Activated T-helper 1 cell treated with anti-CD3 and anti-CD28 coated beads, Interleukin-2, amount 50 U/mL, for 16 hours (primary cell): Measurements from ENCODE around the gene ASTN2.
"Not testable (repeated sequence)": the region's sequence is repeated elsewhere in the genome, so short reads cannot be mapped to it uniquely, and the experiment has no call there.

Source experiments
- DNase-seq, 2 donors: peaks; one replicate each; pipeline ENCODE4 v3.0.0-alpha.2; 2020; ENCODE audit warnings: low read depth in 1 of 2, low spot score in 1 of 2

ASTN2 gene

DNA sequence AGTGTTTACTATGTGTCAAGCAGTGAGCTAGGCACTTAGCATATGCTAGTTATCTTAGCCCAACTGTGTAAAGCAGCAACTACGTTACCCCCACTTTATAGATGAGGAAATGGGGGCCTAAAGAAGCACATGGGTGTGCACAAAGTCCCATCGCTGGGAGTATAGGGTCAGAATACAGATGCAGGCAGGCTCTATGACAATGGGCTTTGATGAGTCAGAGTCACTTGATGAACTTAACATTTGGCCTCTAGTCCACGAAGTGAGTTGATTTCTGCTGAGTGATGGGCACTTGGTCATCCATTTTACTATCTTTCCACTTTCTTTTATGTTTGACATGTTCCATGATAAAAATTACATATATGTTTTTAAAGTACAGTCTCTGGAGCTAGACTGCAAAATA, 523.4 kb downstream of the ASTN2 start:
- no peak for DNase-seq

DNA sequence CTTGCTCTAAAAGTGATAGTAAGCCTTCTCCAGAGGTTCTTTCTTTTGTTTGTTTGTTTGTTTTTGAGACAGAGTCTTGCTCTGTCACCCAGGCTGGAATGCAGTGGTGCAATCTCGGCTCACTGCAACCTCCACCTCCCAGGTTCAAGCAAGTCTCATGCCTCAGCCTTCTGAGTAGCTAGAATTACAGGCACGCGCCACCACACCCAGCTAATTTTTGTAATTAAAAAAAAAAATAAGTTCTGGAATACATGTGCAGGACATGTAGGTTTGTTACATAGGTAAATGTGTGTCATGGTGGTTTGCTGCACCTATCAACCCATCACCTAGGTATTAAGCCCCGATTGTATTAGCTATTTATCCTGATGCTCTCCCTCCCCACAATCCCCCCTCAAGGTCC, 526.4 kb downstream of the ASTN2 start:
- not testable (repeated sequence) for DNase-seq

DNA sequence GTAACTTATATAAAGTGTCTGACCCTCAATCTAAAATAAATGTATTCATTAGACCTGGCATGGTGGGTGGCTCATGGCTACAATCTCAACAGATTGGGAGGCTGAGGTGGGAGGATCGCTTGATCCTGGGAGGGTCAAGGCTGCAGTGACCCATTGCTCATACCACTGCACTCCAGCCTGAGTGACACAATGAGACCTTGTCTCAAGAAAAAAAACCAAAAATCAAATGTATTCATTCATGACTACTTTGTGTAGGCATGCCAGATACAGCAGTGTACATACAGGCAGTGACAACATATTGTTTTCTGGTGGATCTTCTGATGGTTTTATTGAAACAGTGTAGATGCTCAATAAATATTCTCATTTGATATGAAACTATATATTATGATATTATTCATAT, 526.8 kb downstream of the ASTN2 start:
- no peak for DNase-seq

DNA sequence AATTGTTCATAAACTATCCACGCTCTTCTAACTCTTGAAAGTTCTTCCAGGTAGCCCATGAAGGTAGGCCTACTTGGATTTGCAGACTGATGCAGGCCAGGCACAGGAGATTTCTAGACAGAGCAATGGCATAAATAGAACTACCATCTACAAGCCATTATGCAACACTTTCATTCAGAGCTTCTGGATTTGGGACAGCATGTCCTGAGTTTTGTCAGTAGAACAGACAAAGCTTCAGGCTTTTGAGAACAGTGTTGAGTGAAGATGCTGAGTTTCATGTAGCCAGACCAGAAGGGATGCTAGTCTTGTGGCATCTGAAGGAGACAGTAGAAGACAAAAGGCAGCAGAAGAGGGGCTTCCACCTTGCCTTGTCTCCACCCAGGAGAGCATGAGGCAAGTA, 531.2 kb downstream of the ASTN2 start:
- no peak for DNase-seq

DNA sequence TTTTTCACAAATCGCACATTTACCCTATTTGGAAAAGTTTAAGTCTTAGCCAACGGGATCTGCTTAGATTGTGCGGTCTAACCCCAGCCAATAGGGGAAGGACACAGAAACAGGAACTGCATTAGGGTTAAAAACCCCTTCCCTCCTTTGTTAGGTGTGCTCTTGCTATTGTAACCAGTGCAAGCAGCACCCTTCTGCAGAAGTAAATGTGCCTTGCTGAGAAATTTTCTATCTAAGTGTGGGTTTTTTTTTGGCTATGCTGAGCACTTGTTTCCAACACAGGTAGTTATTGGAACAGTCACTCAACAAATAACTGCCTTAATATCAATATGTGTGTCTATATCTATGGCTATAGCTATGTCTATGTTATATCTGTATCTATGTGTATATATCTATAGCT, 537.8 kb downstream of the ASTN2 start:
- no peak for DNase-seq

DNA sequence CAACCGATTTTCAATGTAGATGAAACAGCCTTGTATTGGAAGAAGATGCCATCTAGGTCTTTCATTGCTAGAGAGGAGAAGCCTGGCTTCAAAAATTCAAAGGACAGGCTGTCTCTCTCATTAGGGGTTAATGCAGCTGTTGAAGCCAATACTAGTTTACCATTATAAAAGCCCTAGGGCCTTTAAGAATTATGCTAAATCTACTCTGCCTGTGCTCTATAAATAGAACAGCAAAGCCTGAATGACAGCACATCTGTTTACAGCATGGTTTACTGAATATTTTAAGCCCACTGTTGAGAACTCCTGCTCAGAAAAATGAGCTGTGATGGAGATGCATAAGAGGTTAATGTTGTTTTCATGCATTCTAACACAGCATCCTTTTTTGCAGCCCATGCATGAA, 539.3 kb downstream of the ASTN2 start:
- DNase-seq: no peak

DNA sequence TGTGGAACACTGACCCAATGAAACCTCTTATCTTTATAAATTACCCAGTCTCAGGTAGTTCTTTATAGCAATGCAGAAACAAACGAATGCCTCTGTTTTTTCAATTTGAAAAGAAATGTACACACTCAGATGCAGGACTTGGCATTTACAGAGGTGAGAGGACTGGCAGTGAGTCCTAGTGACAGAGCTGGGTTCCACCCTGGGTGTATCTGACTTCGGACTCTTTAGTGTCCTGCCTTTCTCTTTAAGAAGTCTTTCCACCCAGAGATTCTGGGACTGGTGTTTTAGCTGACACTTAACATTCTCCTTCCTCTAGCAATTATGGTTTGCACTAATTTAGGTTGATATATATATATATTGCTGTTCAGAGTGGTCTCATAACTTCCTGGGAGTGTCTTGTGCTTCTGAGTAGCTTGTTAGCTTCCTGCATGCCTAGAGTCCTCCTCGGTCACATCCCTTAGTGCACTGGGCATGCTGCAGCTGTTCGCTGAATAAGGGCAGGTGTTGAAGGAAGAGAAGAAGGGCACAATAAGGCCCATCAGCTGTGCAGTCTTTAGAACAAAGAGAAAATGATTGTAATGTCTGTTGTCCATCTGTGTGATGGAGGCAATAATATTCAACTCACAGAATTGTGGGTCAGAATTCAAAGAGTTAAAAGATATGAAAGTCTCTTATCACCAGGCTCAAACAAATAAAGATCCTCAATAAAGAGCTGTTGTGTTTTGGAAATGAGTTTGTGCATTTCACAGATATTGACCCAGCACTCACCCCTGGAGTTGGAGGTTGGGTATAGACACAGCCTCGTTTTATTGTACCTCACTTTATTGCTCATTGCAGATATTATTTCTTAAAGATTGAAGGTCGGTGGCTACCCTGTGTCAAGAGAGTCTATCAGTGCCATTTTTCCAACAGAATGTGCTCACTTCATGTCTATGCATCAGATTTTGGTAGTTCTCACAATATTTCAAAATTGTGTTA, 540.6 kb downstream of the ASTN2 start:
- no peak for DNase-seq

DNA sequence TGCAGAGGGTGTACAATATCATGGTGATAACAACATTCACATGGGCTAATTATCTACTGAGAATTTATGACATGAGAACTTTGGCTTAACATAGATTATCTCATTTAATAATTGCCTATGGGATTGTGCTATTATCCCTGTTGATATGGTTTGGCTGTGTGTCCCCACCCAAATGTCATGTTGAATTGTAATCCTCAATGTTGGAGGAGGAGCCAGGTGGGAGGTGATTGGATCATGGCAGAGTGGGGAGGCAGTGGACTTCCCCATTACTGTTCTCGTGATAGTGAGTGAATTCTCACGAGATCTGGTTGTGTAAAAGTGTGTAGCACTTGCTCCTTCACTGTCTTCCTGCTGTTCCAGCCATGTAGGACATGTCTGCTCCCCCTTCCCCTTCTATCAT, 541.4 kb downstream of the ASTN2 start:
- no peak for DNase-seq

DNA sequence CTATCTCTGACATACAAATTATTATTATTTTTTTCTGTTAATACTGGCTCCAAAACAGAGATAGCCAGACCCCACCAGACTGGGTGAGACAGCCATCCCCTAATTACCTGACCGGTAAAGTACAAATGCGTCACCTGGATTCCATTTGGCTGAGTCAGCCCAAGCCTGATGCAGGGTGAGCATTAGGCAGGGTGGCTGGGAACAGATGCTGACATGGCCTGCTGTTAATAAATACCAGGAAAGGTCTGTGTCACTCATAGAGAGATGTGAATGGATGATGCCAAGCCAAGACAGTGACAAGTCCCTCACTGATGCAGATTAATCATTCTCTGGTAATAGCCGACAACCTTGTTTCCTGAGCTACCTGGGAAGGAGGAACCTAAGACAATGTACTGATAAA, 544.3 kb downstream of the ASTN2 start:
- DNase-seq: no peak

DNA sequence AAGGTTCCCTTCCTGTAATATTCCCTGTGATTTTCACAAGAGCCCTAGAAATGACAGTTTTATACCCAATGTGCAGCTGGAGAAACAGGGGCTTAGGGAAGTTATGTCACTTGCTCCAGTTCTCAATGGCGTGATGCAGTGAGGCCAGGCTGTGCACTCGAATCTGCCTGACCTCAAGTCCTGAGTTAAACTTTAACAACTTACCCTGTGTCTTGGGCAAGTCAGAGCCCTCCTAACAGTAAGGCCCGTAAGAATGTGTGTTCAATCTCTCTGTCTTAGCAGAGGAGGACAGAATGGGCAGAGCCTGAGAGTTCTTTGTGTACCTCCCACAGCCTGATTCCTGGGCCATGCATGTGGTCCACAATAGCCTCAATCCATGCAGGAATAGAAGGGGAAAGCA, 546.7 kb downstream of the ASTN2 start:
- no peak for DNase-seq

DNA sequence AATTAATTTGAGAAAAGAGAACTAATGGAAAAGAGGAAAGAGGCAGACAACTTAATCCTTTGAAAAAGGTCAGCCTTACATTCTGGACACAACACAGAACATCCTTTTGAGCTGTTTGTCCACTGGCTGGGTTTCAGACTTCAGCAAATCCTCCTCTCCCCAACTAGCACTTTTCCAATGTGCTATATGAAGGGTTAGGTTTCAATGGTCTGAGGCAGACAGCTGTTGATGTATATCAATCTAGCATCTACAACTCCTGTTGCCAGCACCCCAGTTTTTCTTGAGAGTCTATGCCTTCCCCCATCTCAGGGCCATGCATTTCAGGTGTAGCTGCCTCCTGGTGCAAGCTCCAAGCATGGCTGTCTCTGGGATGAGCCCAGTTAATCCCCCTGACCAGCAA, 553.5 kb downstream of the ASTN2 start:
- no peak for DNase-seq

DNA sequence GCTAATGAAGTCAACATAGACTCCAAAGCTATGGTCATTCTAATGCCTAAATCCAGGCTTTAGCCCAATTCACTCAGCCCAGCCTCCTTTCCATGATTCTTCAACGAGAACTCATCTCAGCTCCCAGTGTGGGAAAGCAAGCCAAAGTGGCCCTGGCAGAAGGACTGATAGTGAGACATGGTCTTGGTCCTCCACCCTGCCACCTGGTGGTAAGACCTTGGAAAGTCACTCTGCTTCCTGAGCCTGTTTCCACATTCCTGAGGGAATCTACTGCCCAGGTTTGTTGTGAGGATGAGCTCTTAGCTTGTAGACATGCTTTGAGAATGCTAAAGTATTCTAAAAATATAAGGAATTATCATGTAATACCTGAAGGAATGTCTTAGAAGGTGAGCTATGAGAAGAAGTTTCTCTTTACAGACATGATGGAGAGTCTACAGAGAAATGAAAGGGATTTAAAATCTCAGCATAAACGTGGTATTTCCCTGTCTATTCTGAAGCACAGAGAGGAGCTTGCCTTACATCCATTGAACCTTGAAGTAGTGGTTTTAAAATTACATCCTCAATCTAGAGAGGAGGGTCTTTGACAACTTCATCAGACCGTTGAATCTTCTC, 554.2 kb downstream of the ASTN2 start:
- DNase-seq: no peak

DNA sequence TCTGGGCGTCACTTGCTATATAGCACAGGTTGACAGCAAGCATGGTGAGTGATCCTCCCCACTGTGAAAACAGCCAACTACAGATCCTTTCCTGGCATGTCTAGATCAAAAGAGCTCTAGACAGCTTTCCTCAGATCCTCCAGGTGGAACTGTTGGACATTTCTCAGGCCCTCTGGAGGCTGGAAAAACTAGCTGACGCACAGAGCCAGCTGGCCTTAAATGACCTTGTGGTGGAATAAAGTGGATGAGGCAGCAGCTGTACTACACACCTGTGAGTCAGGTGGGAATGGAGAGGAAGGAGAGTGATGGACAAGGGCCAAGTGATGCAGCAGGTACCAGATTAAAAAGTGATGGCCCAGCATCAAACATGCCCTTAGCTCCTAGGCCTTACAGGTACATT, 555.1 kb downstream of the ASTN2 start:
- no peak for DNase-seq

DNA sequence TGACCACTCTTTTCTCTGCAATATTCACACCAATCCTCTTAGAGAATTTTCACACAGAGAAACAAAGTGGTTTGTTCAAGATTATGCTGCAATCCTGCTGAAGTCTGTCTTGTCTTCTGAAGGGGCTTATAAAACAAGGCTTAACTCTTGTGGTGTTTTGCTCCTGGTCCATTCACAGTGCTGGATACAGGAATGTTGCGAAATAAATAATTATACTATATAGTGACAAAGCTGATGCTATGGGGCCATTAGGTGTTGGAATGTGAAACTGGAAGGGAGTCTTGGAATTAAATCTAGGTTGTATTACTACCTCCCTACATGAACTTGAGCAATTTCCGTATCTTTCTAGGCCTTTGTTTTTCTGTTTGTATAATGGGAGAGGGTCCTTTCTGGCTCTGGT, 557.5 kb downstream of the ASTN2 start:
- DNase-seq: no peak

DNA sequence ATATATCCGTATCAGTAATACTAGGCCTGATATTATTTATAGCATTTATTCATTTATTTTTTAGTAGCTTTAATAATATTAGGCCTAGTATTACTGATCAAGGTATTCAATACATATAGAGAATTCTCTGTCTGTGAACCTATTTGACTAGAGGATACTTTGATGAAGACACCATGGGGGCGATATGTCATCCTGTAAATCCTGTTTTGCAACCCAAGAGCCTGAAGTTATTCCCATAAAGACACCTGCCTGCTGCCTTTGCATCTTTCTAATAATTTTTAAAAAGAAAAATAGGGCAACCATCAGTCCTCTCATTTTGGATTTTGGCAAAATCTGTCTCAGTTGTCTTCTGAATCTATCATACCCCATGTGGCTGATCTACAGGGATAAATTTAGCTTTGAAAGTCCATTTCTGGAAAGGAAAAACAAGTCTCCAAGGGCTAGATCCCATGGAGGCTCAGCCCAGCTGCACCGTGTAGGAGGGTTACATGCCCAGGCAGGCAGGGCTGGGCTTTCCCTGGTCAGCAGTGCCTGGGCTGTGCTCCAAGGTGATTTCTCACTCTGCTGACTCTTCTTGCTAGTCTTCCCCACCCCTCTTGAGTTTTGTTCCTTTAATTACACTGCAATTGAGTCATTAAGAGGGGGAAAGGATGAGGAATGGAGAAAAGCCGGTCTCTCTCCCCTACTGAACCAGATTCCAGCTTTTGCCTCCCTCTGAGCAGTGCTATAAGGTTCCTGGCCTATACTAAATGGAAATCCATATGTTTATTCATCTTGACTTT, 558.8 kb downstream of the ASTN2 start:
- no peak for DNase-seq

DNA sequence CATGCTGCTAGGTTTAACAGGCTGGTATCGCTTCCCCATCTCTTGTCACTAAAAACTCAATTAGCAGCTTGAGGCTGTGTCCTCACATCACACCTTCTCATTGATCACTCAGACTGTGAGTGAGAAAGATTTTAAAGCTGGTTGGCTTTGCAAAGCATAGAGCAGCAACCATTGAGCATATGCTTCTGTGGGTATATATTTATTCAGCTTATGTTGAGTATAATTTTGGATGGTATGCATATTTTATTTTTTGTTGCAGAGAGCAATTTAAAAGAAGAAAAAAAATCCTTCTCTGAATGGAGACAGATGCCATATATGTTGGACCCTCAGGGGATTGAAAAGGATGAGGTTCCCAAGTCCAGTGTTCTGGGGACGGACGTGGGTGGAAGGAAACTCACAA, 565.1 kb downstream of the ASTN2 start:
- no peak for DNase-seq

DNA sequence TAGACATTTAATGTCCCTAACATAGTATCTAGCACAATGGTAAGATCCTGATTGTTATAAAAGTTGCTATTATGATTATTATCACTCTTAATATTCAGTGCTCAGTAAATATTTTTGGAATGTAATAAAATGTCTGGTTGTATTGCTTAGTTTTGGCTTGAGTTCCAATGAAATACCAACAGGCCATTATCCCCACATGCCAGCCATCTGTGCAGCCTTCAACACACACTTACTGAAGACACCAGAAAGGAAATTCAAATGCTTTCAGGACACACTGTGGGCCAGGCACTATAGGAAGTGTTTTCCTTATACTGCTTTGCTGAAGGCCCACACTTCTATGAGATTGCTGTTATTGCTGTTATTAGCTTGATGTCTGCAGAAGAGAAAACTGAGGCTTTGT, 570.2 kb downstream of the ASTN2 start:
- DNase-seq: no peak

DNA sequence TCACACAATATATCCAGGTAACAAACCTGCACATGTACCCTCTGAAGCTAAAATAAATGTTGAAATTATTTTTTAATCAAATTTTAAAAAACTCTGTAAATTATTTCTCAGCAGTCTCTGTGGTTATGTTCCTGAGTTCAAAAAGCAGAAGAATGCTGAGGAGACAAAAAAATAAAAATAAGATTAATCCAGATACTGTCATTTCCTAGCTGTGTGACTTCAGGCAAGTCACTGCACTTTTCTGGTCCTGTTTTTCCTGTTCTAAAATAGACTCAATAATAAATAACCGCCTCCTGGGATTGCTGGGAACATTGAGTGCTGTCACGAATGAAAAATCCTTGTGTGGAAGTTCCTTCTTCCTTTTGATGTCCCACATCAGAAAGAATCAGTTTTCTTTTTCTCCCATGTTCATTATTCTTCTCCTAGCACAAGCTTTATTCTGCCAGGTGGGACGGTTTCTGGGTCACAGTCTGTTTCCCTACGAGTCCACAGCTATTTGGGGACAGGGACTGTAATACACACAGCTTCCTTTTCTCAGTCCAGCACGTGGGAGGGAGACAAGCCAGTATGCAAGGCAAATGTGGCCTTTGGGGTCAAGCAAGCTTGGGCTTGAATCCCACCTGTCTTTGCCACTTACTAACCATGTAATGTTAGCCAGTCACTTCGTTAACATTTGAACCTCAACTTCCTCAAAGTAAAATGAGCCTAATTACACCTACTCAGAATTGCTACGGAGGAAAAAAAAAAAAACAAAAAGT, 570.8 kb downstream of the ASTN2 start:
- no peak for DNase-seq

DNA sequence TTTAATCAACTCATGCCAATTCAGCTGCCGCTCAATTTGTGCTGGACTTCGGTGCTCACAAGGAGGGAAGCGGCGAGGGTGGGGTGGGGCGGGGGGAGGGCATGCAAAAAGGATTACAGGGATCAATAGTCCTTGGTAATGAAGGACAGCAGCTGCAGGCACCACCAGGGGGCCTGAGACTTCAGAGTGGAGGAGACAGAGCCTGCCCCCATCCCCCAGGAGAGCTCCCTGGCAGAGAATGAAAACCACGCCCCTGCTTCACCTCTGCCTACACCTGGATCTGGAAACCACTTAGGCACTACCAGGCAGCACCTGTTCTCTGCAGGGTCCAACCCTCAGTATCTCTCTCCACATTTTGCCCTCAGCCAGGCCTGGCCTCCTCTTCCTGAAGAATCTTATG, 572.2 kb downstream of the ASTN2 start:
- no peak for DNase-seq

DNA sequence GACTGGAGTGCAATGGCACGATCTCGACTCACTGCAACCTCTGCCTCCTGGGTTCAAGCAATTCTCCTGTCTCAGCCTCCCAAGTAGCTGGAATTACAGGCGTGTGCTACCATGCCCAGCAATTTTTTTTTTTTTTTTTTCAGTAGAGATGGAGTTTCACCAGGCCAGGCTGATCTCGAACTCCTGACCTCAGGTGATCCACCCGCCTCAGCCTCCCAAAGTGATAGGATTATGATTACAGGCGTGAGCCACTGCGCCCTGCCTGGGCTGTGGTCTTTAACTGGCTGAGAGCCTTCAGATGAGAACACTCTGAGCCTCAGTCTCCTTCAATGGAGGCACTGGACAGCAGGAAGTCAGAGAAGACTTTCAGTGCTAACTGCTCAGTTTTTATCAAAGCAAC, 576.4 kb downstream of the ASTN2 start:
- DNase-seq: not testable (repeated sequence)
